GM21515 (cell line): Measurements from ENCODE around the gene GRIK1.

Experiments used
- ATAC-seq: cut with Tn5 transposase; IDR thresholded peaks from one replicate; pipeline ENCODE4 v1.9.1; 2021; ENCODE audit not compliant: unreplicated experiment

Gene GRIK1

DNA sequence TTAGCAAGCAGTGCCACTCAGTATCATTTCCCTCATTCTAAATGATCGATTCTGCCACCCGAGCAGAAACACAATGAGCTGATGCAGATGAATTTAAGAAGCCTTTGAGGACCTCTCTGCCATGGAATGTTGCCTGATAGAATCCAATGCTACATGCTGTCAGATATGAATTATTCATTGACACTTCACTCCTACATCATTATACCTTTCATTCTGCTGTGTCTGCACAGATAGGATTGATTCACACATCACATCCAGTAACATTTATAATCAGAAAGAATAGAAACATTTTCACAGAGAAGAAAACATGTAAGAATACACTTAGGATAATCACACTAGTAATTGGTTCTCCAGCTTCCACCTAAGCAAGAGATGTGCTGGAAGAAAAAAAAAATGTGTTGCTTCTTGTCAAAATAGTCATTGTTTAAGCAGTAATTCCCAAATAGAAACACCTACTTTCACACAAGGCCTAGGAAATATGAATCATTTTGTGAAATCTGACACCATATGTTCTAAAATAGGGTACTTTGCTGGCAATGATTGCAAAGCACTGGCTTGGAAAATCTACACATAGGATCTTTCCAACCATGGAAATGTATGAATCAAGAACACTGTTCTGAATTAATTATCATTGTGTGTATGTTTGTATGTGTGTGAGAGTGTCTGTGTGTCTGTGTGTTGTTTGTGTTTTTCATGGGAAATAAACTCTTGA, 110.1 kb downstream of the GRIK1 start:
- no peak for ATAC-seq

DNA sequence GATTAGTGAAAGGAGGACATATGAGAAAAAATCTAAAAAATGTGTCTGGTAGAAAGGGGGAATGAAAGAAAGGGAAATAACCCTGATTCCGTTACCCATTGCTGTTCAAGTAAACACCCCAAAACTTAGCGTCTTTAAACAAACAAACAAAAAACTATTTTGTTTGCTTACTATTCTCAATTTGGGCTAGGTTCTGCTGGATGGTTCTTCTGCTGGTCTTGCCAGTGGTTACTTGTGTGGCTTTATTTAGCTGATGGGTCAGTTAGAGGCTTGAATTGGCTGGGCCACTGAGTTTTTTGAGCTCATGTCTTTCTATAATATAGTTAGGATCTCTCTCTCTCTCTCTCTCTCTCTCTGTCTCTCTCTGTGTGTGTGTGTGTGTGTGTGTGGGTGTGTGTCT, 112.1 kb downstream of the GRIK1 start:
- no peak for ATAC-seq

DNA sequence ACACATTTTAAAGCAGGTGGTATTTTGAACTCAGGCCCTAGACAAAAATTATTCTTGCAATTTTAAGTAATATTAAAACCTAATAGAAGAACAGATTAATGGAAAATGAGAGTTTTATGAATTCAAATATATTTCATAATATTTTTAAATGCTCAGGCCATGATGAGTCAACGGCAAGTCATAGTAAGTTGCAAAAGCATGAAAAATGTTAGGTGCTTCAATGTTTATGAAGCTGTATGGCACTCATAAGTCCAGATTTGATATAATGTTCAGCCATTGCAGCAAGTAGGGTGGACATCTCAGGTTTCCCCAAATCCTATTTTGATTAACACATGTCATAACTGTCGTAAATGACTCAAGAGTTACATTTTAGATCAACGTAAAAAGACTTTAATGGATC, 112.6 kb downstream of the GRIK1 start:
- no peak for ATAC-seq

GRCh38 chr21:29826386-29826785, 113.4 kb downstream of the GRIK1 start:
- ATAC-seq, result no peak

DNA sequence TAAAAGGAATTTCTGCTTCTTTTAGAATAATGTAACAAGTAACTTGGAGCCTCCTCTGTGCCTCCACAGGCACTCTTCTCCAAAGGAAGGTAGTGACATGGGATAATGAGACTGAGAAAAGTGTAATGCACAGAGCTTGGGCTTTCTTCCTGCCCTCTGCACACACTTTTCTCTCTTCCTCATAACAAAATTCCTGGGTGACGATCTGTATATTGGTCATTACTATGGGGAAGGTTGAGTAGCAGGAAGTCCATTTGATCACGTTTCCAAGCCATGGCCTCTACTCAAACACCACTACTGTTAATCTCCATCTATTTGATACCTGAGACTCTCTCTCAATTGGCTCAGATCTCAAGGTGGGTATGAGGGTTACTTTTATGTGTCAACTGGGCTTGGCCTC, 113.9 kb downstream of the GRIK1 start:
- ATAC-seq, result no peak

DNA sequence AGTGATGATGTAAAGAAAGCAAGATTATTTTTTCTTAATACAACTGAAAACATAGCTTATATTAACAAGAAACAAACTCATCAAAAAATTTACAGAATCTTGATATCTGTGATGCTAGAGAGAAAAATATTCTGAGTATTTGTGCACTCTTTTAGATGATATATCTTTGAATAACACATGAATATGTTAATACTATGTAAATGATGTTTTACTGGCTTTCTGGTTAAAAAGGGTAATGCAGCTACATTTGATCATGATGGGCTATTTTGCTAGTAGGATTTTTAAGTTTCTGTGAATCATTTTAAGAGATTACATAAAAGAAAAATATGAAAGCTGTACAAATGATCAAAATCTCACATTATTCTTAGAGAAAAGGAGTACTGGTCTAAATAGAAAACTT, 114.5 kb downstream of the GRIK1 start:
- ATAC-seq, result no peak

GRCh38 chr21:29822064-29822463, 117.7 kb downstream of the GRIK1 start:
- ATAC-seq, result no peak

DNA sequence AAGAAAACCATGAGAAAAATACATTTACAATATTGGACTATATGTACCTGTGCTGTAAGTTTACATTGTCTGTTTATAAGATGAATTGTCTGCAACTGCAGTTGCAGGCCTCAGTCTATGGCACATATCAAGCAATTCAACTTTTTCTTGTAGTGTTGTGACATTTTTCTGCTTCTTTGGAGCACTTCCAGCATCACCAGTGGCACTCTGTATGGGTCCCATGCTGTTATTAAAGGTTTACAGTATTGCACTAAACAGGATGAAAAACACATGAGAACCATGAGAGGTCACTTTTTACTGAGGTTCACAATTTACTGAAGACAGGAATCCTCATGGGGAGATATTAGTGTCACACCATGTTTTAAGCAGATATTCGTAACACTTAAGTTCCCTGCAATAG, 118.6 kb downstream of the GRIK1 start:
- ATAC-seq, result no peak

DNA sequence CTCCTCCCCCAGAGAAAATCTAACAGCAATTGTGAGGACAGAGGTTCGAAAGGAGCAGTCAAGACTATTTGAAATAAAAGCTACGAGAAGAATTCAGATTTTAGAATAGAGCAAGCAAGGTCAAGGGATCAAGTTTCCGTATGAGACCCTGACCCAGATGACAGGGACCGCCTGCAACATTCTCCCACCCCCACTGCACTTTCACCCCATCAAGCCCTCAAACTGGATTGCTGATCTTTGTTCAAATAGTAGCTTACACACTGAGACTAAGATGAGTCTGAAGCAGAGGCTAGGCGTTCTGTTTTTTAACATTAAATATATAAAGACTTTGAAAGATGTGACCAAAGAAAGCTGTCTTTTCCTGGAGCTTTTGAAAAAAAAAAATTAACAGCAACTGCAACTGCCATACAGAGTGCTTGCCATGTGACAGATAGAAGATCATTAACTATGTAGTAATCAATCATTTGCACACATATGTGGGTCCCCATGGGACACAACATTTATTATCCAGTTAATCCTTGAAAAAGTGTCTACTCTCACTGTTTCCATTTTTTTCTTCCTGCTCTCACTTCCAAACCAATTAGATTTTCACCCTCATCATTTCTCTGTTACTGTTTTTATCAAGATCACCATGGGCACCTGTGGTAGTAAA, 120.0 kb downstream of the GRIK1 start:
- no peak for ATAC-seq

- no peak for ATAC-seq
Observed at GRCh38 chr21:29818383-29818921, 121.3 kb downstream of the GRIK1 start.

DNA sequence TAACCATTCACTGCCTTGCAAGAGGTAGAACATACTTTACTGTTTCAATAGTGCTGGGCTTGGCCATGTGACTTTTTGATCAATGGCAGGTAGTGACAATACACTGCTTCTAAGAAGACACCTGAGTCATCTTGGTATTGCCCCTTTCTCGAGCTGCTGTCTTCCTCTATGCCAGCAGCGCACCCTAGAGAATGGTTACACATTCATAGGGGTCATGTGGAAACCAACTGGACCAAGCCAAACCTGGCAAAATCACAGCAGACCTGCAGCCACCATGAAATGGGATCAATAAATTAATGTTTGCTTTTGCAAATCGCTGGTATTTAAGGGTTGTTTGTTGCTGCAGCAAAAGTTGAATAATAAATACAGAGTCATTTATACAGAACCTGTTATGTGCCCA, 122.3 kb downstream of the GRIK1 start:
- ATAC-seq, result no peak

DNA sequence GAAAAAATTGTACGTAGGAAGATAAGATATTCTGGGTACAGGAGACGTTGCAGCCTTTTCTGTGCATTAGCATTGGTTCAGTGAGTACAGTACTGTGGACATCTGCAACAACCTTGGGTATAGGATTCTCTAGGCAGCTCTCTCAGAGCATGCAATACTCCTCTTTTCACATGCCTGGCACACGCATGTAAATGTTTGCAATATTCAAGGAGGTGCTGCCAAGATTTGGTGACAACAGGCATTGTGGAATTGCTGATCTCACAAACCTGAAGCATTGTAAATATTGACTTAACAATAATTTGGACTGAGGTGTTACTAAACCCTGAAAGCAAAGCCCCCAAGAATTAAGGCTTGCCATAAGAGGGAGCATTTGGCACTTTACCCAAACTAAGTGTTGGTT, 126.8 kb downstream of the GRIK1 start:
- ATAC-seq, result no peak

GRCh38 chr21:29810871-29811270, 128.9 kb downstream of the GRIK1 start:
- no peak for ATAC-seq

GRCh38 chr21:29808153-29808552, 131.6 kb downstream of the GRIK1 start:
- no peak for ATAC-seq

GRCh38 chr21:29805105-29805504, 134.7 kb downstream of the GRIK1 start:
- no peak for ATAC-seq

GRCh38 chr21:29803191-29803590, 136.6 kb downstream of the GRIK1 start:
- no peak for ATAC-seq

DNA sequence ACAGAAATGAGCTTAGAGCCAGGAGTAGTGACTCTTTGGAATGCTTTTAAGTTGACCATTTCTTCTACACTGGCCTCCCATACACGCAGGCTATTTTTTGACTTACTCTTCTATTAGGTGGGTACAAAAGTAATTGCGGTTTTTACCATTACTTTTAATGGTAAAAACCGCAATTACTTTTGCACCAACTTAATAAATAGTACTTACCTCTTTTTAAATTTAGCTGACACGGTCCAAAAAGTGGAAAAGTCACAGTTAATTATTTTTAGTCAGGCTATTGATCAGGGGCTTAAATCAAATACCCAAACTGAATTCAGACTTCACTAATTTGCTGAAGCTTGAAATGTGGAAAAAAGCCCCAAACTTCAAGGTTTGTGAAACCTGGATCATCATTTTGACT, 138.7 kb downstream of the GRIK1 start:
- ATAC-seq, result no peak

DNA sequence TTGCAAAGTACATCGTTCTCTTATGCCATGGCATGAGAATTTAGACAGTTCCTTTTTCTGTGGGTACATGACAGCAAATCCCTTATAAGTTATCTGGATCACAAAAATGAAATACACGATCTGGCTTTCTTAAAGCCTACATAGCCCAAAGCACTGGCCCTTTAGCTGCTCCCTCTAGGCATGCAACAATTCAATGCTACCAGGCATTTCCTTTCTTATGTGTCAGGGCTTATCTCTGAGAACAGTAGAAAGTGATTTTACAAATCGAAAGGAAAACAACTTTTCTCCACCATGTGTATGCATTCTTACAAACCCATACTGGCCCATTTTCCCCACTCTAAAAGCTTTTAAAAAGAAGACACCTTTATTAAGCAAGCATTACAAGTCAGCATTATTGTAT, 139.7 kb downstream of the GRIK1 start:
- ATAC-seq, result no peak

DNA sequence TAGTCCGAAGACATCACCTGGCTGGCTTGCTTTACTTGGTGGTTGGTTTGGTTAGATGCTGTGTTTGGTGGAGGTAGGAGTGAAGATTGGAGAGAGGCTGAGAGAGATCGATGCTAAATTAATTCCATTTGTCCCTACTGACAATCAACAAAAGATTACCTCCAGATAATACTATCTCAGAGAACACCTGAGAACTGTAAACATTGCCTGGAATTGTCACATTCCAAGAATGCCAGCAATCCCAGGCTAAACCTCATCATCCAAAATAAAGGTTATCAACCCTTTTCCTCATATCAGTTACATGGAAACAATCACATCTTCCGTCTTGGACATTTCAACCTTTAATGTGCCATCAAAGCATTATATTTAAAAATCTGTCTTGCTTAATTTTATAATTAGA, 141.0 kb downstream of the GRIK1 start:
- ATAC-seq, result no peak

DNA sequence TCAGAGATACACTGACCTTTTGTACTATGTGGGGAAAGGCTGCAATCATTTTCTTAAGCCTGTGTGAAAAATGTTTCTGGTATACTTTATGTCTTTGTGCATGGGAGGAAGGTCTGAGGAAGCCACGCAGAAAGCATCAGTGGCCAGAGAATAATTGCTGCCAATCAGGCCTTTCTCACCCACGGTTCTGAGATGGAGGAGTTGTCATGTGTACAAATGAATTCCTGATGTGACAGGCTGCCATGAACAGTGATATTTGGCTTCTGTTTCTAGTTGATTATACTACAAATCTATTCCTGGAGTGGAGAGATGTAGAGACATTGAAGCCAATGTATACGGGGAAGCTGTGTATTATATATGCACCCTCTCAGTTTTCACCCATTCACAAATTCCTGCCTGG, 142.6 kb downstream of the GRIK1 start:
- no peak for ATAC-seq

- no peak for ATAC-seq
Observed at GRCh38 chr21:29793712-29794111, 146.1 kb downstream of the GRIK1 start.

DNA sequence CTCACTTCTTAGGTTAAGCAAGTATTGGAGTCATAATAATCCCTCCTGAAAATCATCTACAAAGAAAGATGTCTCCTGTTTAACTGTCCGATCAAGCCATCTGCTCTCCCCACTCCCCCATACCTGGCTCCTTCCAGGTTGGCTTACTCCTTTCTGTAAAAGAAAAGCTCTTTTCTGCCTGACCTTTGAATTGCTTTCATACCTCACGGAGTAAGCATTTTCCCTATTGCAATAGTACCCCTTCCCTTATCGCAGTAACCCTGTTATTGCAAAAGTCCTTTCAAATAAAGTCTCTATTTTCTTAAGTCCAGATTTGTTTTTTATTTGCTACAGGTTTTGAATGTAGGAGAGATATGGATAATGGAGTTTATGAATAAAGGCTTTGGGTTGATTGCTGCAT, 150.4 kb downstream of the GRIK1 start:
- no peak for ATAC-seq

- ATAC-seq, result no peak
Observed at GRCh38 chr21:29788752-29789151, 151.0 kb downstream of the GRIK1 start.
